HepG2 (cell line): ENCODE data around the gene BANP. TPM values are rescaled to one million over a fixed set of nuclear protein-coding genes. Genes with fewer than 3 reads are reported as not detected.

Source experiments
- CHD2 ChIP-seq: IDR thresholded peaks from 2 replicates; pipeline ENCODE4 v1.6.1; 2011; ENCODE audit warnings: low read depth, low read length, improper control_type of control experiment
- KMT2B ChIP-seq: IDR thresholded peaks from 2 replicates; pipeline ENCODE4 v1.6.1; 2016; ENCODE audit warnings: missing genetic modification reagents, missing compliant biosample characterization
- NCOA1 ChIP-seq: sonication (generic); formaldehyde crosslinking; IDR thresholded peaks from 2 replicates; pipeline ENCODE4 v1.9.0; 2021; ENCODE audit warnings: missing genetic modification reagents
- POLR2A ChIP-seq, 2 experiments: IDR thresholded peaks; 2 replicates each; pipeline ENCODE4 v1.6.1; 2011; ENCODE audit warnings: low read depth in 2 of 2, low read length in 2 of 2, mild to moderate bottlenecking in 1 of 2, moderate library complexity in 1 of 2; ENCODE audit not compliant: insufficient read depth in 1 of 2
- SRSF1 ChIP-seq: fragments of 200-400 bp; formaldehyde crosslinking; optimal IDR thresholded peaks from 2 replicates; pipeline ENCODE3; 2017; ENCODE audit warnings: mild to moderate bottlenecking, low read depth, low read length, moderate library complexity
- THRA ChIP-seq: sonication (generic); formaldehyde crosslinking; IDR thresholded peaks from 2 replicates; pipeline ENCODE4 v1.4.0; 2020; ENCODE audit warnings: missing genetic modification reagents, borderline replicate concordance
- THYN1 ChIP-seq: sonication (generic); formaldehyde crosslinking; IDR thresholded peaks from 2 replicates; pipeline ENCODE4 v1.8.1; 2023; ENCODE audit warnings: low read depth, mild to moderate bottlenecking, moderate library complexity, missing genetic modification reagents, borderline replicate concordance
- ZNF101 ChIP-seq: sonication (generic); formaldehyde crosslinking; IDR thresholded peaks from 2 replicates; pipeline ENCODE4 v1.4.0; 2020; ENCODE audit warnings: mild to moderate bottlenecking, low read depth, missing genetic modification reagents, borderline replicate concordance
- ZNF205 ChIP-seq: IDR thresholded peaks from 2 replicates; pipeline ENCODE4 v1.6.1; 2018; ENCODE audit warnings: missing biosample characterization, missing genetic modification reagents
- ZNF564 ChIP-seq: sonication (generic); formaldehyde crosslinking; IDR thresholded peaks from 2 replicates; pipeline ENCODE4 v1.8.1; 2023; ENCODE audit warnings: mild to moderate bottlenecking, missing genetic modification reagents
- ZNF567 ChIP-seq: sonication (generic); formaldehyde crosslinking; IDR thresholded peaks from 2 replicates; pipeline ENCODE4 v1.8.1; 2023; ENCODE audit warnings: mild to moderate bottlenecking, missing genetic modification reagents, borderline replicate concordance
- ZNF788 ChIP-seq: sonication (generic); formaldehyde crosslinking; IDR thresholded peaks from 2 replicates; pipeline ENCODE4 v1.5.0; 2020; ENCODE audit warnings: mild to moderate bottlenecking, missing genetic modification reagents, borderline replicate concordance
- polyA plus RNA-seq, 8 experiments: library from polyadenylated mRNA; depleted of rRNA in 3 of 8; stranded (reverse) in 7 of 8; unstranded in 1 of 8; fragments of >200 nt; fragmentation: Illumina TruSeq in 4 of 8; extraction: Trizol in 4 of 8; gene quantifications; 2 replicates each; pipeline versions ENCODE4 v1.2.1 to v1.2.3, GENCODE V29; 2011 to 2016; ENCODE audit warnings: low read depth in 4 of 8, missing spikeins in 1 of 8, mixed read lengths in 1 of 8; ENCODE audit not compliant: insufficient read depth in 1 of 8
- total RNA-seq, 5 experiments: library from RNA; depleted of rRNA; stranded (reverse); fragments of >200 nt; fragmentation: Illumina TruSeq; extraction: Trizol; gene quantifications; 2 replicates each; pipeline ENCODE4 v1.2.3, GENCODE V29; 2016; ENCODE audit warnings: low read depth in 1 of 5

The BANP gene
- total and polyA plus RNA-seq, 2 of the 13 experiments (the other 11 are each of a cell fraction or from before 2014, with no cell fraction given) = 20.2 to 23.8 TPM

- TF ChIP-seq ZNF564 (no peak), KMT2B (CRISPR knock-in tag) (no peak), POLR2A (IDR thresholded peaks at IDR 0.05; ENCODE audit: insufficient read depth in 1 of 2, low read depth in 2 of 2, low read length in 2 of 2) (peak; percentile 4 to 9; a peak in 1 of 4 replicates), ZNF101 (no peak), NCOA1 (no peak), CHD2 (no peak), ZNF567 (no peak), ZNF205 (CRISPR knock-in tag) (no peak), ZNF788 (0 out of 2 replicates have a peak, but pooled peaks have one; percentile 27), THYN1 (CRISPR knock-in tag) (no peak), THRA (CRISPR knock-in tag) (no peak), SRSF1 (no peak)
These were observed 26.2 kb upstream of the BANP start (continued) for GRCh38 chr16:87924811-87925670.
